NCI-H1092 (cell line): ENCODE results near the gene ZNF407.

ENCODE experiments used
- DNase-seq: peaks from one replicate; lab custom pipeline; 2025; lab: John Stamatoyannopoulos, UW

Gene ZNF407

GRCh38 chr18:74589021-74589420 lies 8.6 kb upstream of the ZNF407 start:
- no peak for DNase-seq

GRCh38 chr18:74589811-74590210 lies 7.9 kb upstream of the ZNF407 start:
- DNase-seq: no peak

- DNase-seq: no peak
Measured at GRCh38 chr18:74590671-74591070, 7.0 kb upstream of the ZNF407 start.

- no peak for DNase-seq
Measured at GRCh38 chr18:74595431-74595830, 2.2 kb upstream of the ZNF407 start.

- DNase-seq: no peak
Measured at GRCh38 chr18:74597034-74597661, 522 bp upstream of the ZNF407 start.

GRCh38 chr18:74598350-74599001 lies 806 bp downstream of the ZNF407 start:
- peak; percentile 70 for DNase-seq

- no peak for DNase-seq
Measured at GRCh38 chr18:74604361-74604760, 6.7 kb downstream of the ZNF407 start.

- DNase-seq: no peak
Measured at GRCh38 chr18:74604774-74605173, 7.1 kb downstream of the ZNF407 start.

- no peak for DNase-seq
Measured at GRCh38 chr18:74608681-74609080, 11.0 kb downstream of the ZNF407 start.

GRCh38 chr18:74609535-74609934 lies 11.9 kb downstream of the ZNF407 start:
- no peak for DNase-seq

GRCh38 chr18:74610051-74610615 lies 12.5 kb downstream of the ZNF407 start:
- no peak for DNase-seq

GRCh38 chr18:74610860-74611259 lies 13.2 kb downstream of the ZNF407 start:
- DNase-seq: no peak

GRCh38 chr18:74611765-74612164 lies 14.1 kb downstream of the ZNF407 start:
- no peak for DNase-seq

GRCh38 chr18:74613381-74613780 lies 15.7 kb downstream of the ZNF407 start:
- no peak for DNase-seq

- no peak for DNase-seq
Measured at GRCh38 chr18:74616494-74616893, 18.8 kb downstream of the ZNF407 start.

GRCh38 chr18:74617486-74617885 lies 19.8 kb downstream of the ZNF407 start:
- DNase-seq: no peak

- no peak for DNase-seq
Measured at GRCh38 chr18:74622072-74622471, 24.4 kb downstream of the ZNF407 start.

GRCh38 chr18:74623047-74623816 lies 25.6 kb downstream of the ZNF407 start:
- DNase-seq: no peak

- DNase-seq: no peak
Measured at GRCh38 chr18:74624466-74624865, 26.8 kb downstream of the ZNF407 start.

- no peak for DNase-seq
Measured at GRCh38 chr18:74625157-74625556, 27.5 kb downstream of the ZNF407 start.

- DNase-seq: no peak
Measured at GRCh38 chr18:74626049-74626874, 28.6 kb downstream of the ZNF407 start.

GRCh38 chr18:74630804-74631203 lies 33.1 kb downstream of the ZNF407 start:
- no peak for DNase-seq
